ENCODE measurements around the gene LEKR1. TPM values are rescaled to one million over a fixed set of nuclear protein-coding genes. Genes with fewer than 3 reads are reported as not detected.

Gene LEKR1
- total and polyA plus RNA-seq, 2 of the 13 experiments (the other 11 are each of a cell fraction or from before 2014, with no cell fraction given): 0.49 to 1.5 TPM

- ChIA-PET POLR2A (no interaction called here), CTCF (ENCODE audit: low intra/inter-chr PET ratio, low total read pairs) (no interaction called here)
- Histone ChIP-seq H3K36me3 (replicated peaks in 1 of 2; ENCODE audit: control insufficient read depth in 1 of 2, insufficient read depth in 2 of 2, low read length in 2 of 2) (no peaks in the 10 kb centered on the region), H3K9me3 (ENCODE audit: low read length) (no peaks in the 10 kb centered on the region), H3K4me3 (replicated peaks in 1 of 3; ENCODE audit: insufficient read depth in 1 of 3, low read depth in 2 of 3, low read length in 3 of 3) (no peak overlapping the region), H3K9ac (ENCODE audit: insufficient read depth, low read depth, low read length) (no peak overlapping the region), H3K79me2 (ENCODE audit: insufficient read depth, low read length) (no peaks in the 10 kb centered on the region), H3K4me1 (ENCODE audit: insufficient read depth, low read length) (no peaks in the 10 kb centered on the region), H4K20me1 (ENCODE audit: insufficient read depth, low read length) (no peaks in the 10 kb centered on the region), H3K27me3 (ENCODE audit: control insufficient read depth in 1 of 2, insufficient read depth in 2 of 2, low read length in 2 of 2) (no peaks in the 10 kb centered on the region), H2AFZ (ENCODE audit: low read length) (no peak overlapping the region), H3K4me2 (ENCODE audit: low read depth, low read length) (no peak overlapping the region), H3K27ac (ENCODE audit: extremely low read length, insufficient read depth, low read length) (no peak overlapping the region)
- DNase-seq (ENCODE audit: low spot score) (no peak), ATAC-seq (no peak), FAIRE-seq (no peak)
- TF ChIP-seq NCOA1 (CRISPR knock-in tag; IDR thresholded peaks at IDR 0.05) (no peak), GPBP1L1 (CRISPR knock-in tag; IDR thresholded peaks at IDR 0.05) (no peak), MED1 (CRISPR knock-in tag; IDR thresholded peaks at IDR 0.05) (no peak), TBP (CRISPR knock-in tag; IDR thresholded peaks at IDR 0.05) (no peak), SMARCC2 (IDR thresholded peaks at IDR 0.05) (no peak), SUZ12 (IDR thresholded peaks at IDR 0.05; ENCODE audit: low read depth, low read length) (no peak), PHB2 (IDR thresholded peaks at IDR 0.05; ENCODE audit: partially characterized antibody) (no peak)
- in situ Hi-C loops (cut with HindIII; ENCODE audit: extremely low pct_ligation_motif_present, low pct_unique_long_range_greater_than_20kb) (no loop called here), intact Hi-C loops (cut with micrococcal nuclease; ENCODE audit: unreplicated experiment) (no loop called here)
- no TSS peak for BruUV-seq (replicated peaks)
- 23% methylated on average over 3 of the region's 3 CpGs for WGBS (ENCODE audit: low lambda C conversion rate)
These were observed 136.9 kb downstream of the LEKR1 start for GRCh38 chr3:156963096-156963495.

- POLR2A ChIA-PET: no interaction called here
- ATAC-seq: no peak
- DNase-seq (ENCODE audit: low spot score): no peak
- no peak for FAIRE-seq
- CTCF ChIA-PET (ENCODE audit: low intra/inter-chr PET ratio, low total read pairs): no interaction called here
- Histone ChIP-seq H4K20me1 (ENCODE audit: insufficient read depth, low read length) (no peaks in the 10 kb centered on the region), H3K4me1 (ENCODE audit: insufficient read depth, low read length) (no peaks in the 10 kb centered on the region), H3K4me3 (replicated peaks in 1 of 3; ENCODE audit: insufficient read depth in 1 of 3, low read depth in 2 of 3, low read length in 3 of 3) (no peak overlapping the region), H3K36me3 (replicated peaks in 1 of 2; ENCODE audit: control insufficient read depth in 1 of 2, insufficient read depth in 2 of 2, low read length in 2 of 2) (no peaks in the 10 kb centered on the region), H3K27ac (ENCODE audit: extremely low read length, insufficient read depth, low read length) (no peak overlapping the region), H3K9ac (ENCODE audit: insufficient read depth, low read depth, low read length) (no peak overlapping the region), H3K4me2 (ENCODE audit: low read depth, low read length) (no peak overlapping the region), H3K9me3 (ENCODE audit: low read length) (no peaks in the 10 kb centered on the region), H3K79me2 (ENCODE audit: insufficient read depth, low read length) (no peaks in the 10 kb centered on the region), H2AFZ (ENCODE audit: low read length) (no peak overlapping the region), H3K27me3 (ENCODE audit: control insufficient read depth in 1 of 2, insufficient read depth in 2 of 2, low read length in 2 of 2) (no peaks in the 10 kb centered on the region)
- BruUV-seq (replicated peaks): no TSS peak
- TF ChIP-seq MAFK (conservative IDR thresholded peaks at IDR 0.05 in 1 of 2, IDR thresholded peaks at IDR 0.05 in 1 of 2; ENCODE audit: low read length in 2 of 2): no peak
- no peak for TF ChIP-seq ZSCAN29 (CRISPR knock-in tag; conservative IDR thresholded peaks at IDR 0.05)
- TF ChIP-seq NCOA2 (CRISPR knock-in tag; IDR thresholded peaks at IDR 0.05): no peak
- TF ChIP-seq ZNF10 (CRISPR knock-in tag; IDR thresholded peaks at IDR 0.05; ENCODE audit: borderline replicate concordance, low read depth): no peak
- no peak for TF ChIP-seq ZNF503 (CRISPR knock-in tag; IDR thresholded peaks at IDR 0.05)
- TF ChIP-seq HOMEZ (CRISPR knock-in tag; IDR thresholded peaks at IDR 0.05; ENCODE audit: low read depth): no peak
- TF ChIP-seq ZNF879 (CRISPR knock-in tag; IDR thresholded peaks at IDR 0.05): no peak
- TF ChIP-seq ATRX (CRISPR knock-in tag; IDR thresholded peaks at IDR 0.05; ENCODE audit: borderline replicate concordance): no peak
- no peak for TF ChIP-seq NFE2 (CRISPR knock-in tag; IDR thresholded peaks at IDR 0.05)
- intact Hi-C loops (cut with micrococcal nuclease; ENCODE audit: unreplicated experiment) (no loop called here), in situ Hi-C loops (cut with HindIII; ENCODE audit: extremely low pct_ligation_motif_present, low pct_unique_long_range_greater_than_20kb) (no loop called here)
- 46% methylated on average over 3 of the region's 3 CpGs for WGBS (ENCODE audit: low lambda C conversion rate)
These were observed 138.4 kb downstream of the LEKR1 start for GRCh38 chr3:156964577-156964976.
